GM12875 (cell line): ENCODE measurements around the gene GRIK4.

Experiments
- H3K4me3 ChIP-seq: one replicate; pipeline ENCODE4 v1.5.1; 2011; ENCODE audit warnings: low read depth, low read length, control low read depth
- TF ChIP-seq, protein P1 (sequence below): IDR thresholded peaks from 2 replicates; pipeline ENCODE4 v1.5.1; 2011; ENCODE audit warnings: low read depth, mild to moderate bottlenecking, control low read depth, inconsistent platforms, low read length, moderate library complexity, borderline replicate concordance; ENCODE audit not compliant: insufficient read depth

GRIK4 gene

GRCh38 chr11:121033635-121034034, 522.1 kb downstream of the GRIK4 start:
- TF ChIP-seq, protein P1, sequence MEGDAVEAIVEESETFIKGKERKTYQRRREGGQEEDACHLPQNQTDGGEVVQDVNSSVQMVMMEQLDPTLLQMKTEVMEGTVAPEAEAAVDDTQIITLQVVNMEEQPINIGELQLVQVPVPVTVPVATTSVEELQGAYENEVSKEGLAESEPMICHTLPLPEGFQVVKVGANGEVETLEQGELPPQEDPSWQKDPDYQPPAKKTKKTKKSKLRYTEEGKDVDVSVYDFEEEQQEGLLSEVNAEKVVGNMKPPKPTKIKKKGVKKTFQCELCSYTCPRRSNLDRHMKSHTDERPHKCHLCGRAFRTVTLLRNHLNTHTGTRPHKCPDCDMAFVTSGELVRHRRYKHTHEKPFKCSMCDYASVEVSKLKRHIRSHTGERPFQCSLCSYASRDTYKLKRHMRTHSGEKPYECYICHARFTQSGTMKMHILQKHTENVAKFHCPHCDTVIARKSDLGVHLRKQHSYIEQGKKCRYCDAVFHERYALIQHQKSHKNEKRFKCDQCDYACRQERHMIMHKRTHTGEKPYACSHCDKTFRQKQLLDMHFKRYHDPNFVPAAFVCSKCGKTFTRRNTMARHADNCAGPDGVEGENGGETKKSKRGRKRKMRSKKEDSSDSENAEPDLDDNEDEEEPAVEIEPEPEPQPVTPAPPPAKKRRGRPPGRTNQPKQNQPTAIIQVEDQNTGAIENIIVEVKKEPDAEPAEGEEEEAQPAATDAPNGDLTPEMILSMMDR = no peak
- no peak overlapping the region for H3K4me3 ChIP-seq

GRCh38 chr11:121035169-121035755, 523.7 kb downstream of the GRIK4 start:
- TF ChIP-seq, protein P1 = no peak
- H3K4me3 ChIP-seq = no peak overlapping the region

- TF ChIP-seq, protein P1 = no peak
- no peak overlapping the region for H3K4me3 ChIP-seq
These were observed 524.2 kb downstream of the GRIK4 start for GRCh38 chr11:121035780-121036179.

- H3K4me3 ChIP-seq = no peak overlapping the region
- TF ChIP-seq, protein P1 = no peak
These were observed 525.5 kb downstream of the GRIK4 start for GRCh38 chr11:121037016-121037415.
